ENCODE results near the gene HNF1A. TPM values are rescaled to one million over a fixed set of nuclear protein-coding genes. Genes with fewer than 3 reads are reported as not detected.
A peak's percentile ranks its signal among the peaks of the same experiment; 100 is the strongest.

The HNF1A gene
- total and polyA plus RNA-seq, 9 of the 15 experiments (the other 6 are each of a cell fraction or from before 2014, with no cell fraction given) = not detected

DNA sequence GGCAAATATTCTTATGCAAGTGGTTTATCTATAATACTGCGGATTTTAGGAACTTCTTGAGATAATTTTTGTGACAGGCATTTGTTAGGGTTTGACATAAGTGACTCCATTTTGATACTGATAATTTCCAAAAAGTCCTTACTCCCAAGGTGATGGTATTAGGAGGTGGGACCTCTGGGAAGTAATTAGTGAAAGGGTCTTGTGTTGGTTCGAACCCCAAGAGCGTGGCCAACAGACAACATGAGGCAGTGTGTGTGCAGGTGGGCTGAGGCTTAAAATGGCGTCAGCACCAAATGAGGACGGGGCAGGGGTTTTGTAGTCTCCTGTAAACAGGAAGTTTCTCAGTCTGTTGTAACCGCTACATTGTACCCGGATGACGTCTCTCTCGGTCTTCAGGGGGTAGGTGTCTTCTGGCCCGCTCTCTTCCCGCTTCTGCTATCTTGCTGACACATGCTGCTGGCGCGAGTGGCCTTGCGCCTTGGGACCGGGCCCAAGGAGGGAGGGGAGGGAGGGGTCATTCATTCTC lies 39.7 kb downstream of the HNF1A start (continued):
- TF ChIP-seq, protein P1, sequence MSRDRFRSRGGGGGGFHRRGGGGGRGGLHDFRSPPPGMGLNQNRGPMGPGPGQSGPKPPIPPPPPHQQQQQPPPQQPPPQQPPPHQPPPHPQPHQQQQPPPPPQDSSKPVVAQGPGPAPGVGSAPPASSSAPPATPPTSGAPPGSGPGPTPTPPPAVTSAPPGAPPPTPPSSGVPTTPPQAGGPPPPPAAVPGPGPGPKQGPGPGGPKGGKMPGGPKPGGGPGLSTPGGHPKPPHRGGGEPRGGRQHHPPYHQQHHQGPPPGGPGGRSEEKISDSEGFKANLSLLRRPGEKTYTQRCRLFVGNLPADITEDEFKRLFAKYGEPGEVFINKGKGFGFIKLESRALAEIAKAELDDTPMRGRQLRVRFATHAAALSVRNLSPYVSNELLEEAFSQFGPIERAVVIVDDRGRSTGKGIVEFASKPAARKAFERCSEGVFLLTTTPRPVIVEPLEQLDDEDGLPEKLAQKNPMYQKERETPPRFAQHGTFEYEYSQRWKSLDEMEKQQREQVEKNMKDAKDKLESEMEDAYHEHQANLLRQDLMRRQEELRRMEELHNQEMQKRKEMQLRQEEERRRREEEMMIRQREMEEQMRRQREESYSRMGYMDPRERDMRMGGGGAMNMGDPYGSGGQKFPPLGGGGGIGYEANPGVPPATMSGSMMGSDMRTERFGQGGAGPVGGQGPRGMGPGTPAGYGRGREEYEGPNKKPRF (IDR thresholded peaks at IDR 0.05; ENCODE audit: low read depth, low read length) = no peak
- TF ChIP-seq PCBP1 (IDR thresholded peaks at IDR 0.05; ENCODE audit: low read depth, low read length, poor library complexity, severe bottlenecking) (no peak), ZNF584 (CRISPR knock-in tag; IDR thresholded peaks at IDR 0.05; ENCODE audit: low read depth) (peak; percentile 97), NUFIP1 (IDR thresholded peaks at IDR 0.05; ENCODE audit: partially characterized antibody) (no peak), TSC22D4 (tag; IDR thresholded peaks at IDR 0.05) (no peak), TRIM28 (IDR thresholded peaks at IDR 0.05) (no peak), ZNF764 (CRISPR knock-in tag; IDR thresholded peaks at IDR 0.05; ENCODE audit: low read depth) (no peak), MYBL2 (IDR thresholded peaks at IDR 0.05; ENCODE audit: low read depth) (no peak), MYBL2 (CRISPR knock-in tag; IDR thresholded peaks at IDR 0.05; ENCODE audit: borderline replicate concordance) (no peak), FOXM1 (IDR thresholded peaks at IDR 0.05; ENCODE audit: low read depth) (no peak), FOXM1 (CRISPR knock-in tag; IDR thresholded peaks at IDR 0.05; ENCODE audit: low read depth) (no peak), DIDO1 (tag; IDR thresholded peaks at IDR 0.05; ENCODE audit: low read depth) (peak; percentile 93), ZNF165 (CRISPR knock-in tag; IDR thresholded peaks at IDR 0.05; ENCODE audit: borderline replicate concordance) (no peak), PRPF4 (IDR thresholded peaks at IDR 0.05; ENCODE audit: insufficient read depth, low read depth, low read length, poor library complexity, severe bottlenecking) (no peak), ZNF431 (CRISPR knock-in tag; IDR thresholded peaks at IDR 0.05) (no peak)
- TF ChIP-seq, protein P2, sequence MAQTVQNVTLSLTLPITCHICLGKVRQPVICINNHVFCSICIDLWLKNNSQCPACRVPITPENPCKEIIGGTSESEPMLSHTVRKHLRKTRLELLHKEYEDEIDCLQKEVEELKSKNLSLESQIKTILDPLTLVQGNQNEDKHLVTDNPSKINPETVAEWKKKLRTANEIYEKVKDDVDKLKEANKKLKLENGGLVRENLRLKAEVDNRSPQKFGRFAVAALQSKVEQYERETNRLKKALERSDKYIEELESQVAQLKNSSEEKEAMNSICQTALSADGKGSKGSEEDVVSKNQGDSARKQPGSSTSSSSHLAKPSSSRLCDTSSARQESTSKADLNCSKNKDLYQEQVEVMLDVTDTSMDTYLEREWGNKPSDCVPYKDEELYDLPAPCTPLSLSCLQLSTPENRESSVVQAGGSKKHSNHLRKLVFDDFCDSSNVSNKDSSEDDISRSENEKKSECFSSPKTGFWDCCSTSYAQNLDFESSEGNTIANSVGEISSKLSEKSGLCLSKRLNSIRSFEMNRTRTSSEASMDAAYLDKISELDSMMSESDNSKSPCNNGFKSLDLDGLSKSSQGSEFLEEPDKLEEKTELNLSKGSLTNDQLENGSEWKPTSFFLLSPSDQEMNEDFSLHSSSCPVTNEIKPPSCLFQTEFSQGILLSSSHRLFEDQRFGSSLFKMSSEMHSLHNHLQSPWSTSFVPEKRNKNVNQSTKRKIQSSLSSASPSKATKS (CRISPR knock-in tag; IDR thresholded peaks at IDR 0.05) = no peak
- TF ChIP-seq, protein P3, sequence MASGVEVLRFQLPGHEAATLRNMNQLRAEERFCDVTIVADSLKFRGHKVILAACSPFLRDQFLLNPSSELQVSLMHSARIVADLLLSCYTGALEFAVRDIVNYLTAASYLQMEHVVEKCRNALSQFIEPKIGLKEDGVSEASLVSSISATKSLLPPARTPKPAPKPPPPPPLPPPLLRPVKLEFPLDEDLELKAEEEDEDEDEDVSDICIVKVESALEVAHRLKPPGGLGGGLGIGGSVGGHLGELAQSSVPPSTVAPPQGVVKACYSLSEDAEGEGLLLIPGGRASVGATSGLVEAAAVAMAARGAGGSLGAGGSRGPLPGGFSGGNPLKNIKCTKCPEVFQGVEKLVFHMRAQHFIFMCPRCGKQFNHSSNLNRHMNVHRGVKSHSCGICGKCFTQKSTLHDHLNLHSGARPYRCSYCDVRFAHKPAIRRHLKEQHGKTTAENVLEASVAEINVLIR (CRISPR knock-in tag; IDR thresholded peaks at IDR 0.05) = peak; percentile 66
- TF ChIP-seq, protein P4, sequence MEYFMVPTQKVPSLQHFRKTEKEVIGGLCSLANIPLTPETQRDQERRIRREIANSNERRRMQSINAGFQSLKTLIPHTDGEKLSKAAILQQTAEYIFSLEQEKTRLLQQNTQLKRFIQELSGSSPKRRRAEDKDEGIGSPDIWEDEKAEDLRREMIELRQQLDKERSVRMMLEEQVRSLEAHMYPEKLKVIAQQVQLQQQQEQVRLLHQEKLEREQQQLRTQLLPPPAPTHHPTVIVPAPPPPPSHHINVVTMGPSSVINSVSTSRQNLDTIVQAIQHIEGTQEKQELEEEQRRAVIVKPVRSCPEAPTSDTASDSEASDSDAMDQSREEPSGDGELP (CRISPR knock-in tag; IDR thresholded peaks at IDR 0.05; ENCODE audit: borderline replicate concordance) = peak; percentile 31; the same call in 1 of the 2 replicates
- TF ChIP-seq, protein P5, sequence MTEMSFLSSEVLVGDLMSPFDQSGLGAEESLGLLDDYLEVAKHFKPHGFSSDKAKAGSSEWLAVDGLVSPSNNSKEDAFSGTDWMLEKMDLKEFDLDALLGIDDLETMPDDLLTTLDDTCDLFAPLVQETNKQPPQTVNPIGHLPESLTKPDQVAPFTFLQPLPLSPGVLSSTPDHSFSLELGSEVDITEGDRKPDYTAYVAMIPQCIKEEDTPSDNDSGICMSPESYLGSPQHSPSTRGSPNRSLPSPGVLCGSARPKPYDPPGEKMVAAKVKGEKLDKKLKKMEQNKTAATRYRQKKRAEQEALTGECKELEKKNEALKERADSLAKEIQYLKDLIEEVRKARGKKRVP (CRISPR knock-in tag; IDR thresholded peaks at IDR 0.05) = no peak
- TF ChIP-seq, protein P6, sequence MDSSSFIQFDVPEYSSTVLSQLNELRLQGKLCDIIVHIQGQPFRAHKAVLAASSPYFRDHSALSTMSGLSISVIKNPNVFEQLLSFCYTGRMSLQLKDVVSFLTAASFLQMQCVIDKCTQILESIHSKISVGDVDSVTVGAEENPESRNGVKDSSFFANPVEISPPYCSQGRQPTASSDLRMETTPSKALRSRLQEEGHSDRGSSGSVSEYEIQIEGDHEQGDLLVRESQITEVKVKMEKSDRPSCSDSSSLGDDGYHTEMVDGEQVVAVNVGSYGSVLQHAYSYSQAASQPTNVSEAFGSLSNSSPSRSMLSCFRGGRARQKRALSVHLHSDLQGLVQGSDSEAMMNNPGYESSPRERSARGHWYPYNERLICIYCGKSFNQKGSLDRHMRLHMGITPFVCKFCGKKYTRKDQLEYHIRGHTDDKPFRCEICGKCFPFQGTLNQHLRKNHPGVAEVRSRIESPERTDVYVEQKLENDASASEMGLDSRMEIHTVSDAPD (CRISPR knock-in tag; IDR thresholded peaks at IDR 0.05) = peak; percentile 88

Measured in K562 (cell line).